ENCODE results near the gene NRL. TPM values are rescaled to one million over a fixed set of nuclear protein-coding genes. Genes with fewer than 3 reads are reported as not detected.

Gene NRL
- polyA plus RNA-seq, 3 donors = 1.1 to 1.5 (median 1.3) TPM

DNA sequence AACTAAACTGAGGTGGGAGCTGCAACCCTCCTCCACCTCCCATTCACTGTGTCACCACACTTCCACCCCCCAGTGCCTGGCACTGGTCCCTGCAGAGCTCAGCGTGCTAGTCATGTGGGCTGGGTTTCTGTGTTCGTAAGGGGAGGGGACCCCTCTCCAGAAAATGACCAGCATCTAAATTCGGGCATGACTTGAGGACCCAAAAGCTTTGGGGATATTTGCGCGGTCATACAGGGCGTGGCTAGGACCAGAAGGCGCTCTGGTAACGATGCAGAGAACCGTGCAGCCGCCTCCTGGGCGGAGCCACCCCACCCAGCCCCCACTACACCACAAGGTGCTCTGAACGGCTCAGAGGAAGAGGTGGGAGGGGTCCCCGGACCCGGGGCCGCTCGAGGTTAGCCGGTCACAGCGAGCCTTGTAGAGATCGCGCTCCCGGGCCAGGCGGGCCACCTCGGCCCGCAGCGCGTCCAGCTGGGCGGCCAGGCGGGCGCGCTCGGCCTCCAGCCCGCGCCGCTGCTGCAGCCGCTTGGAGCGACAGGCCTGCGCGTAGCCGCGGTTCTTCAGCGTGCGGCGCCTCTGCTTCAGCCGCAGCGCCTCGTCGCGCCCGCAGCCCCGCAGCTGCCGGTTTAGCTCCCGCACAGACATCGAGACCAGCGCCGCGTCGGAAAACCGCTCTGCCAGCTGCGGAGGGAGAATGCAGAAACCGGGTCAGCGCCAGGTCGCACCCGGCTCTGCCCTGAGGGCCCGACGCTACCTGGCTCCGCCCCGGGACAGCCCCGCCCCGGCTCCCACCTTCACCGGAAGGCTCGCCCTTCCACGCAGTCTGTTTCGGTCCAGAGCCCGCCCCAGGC lies 33.6 kb downstream of the NRL start:
- peak overlapping the region; percentile 53 for H3K9ac ChIP-seq (ENCODE audit: insufficient read depth, low read length, poor library complexity, severe bottlenecking)
- no peaks in the 10 kb centered on the region for H3K79me2 ChIP-seq (ENCODE audit: insufficient read depth, low read length)
- peak overlapping the region; percentile 84 for H2AFZ ChIP-seq (ENCODE audit: insufficient read depth, low read depth, low read length, poor library complexity, severe bottlenecking)
- peaks cover 21 to 44% of the 10 kb centered on the region in 2 donors for H3K27me3 ChIP-seq (ENCODE audit: control insufficient read depth in 2 of 2, insufficient read depth in 2 of 2, low read length in 2 of 2)
- H3K4me1 ChIP-seq (ENCODE audit: control insufficient read depth in 1 of 2, insufficient read depth in 2 of 2, low read length in 2 of 2) = peaks cover 12 to 18% of the 10 kb centered on the region in 2 donors
- Mint-ChIP-seq H3K27me3 (ENCODE audit: low read depth in 3 of 3) (peaks cover 45 to 48% (median 46%) of the 10 kb centered on the region in 3 donors), H3K4me1 (peaks cover 14% of the 10 kb centered on the region), H3K27ac (no peak overlapping the region), H3K9me3 (peaks cover 0 to 23% (median 2%) of the 10 kb centered on the region in 7 donors), H3K4me3 (peak overlapping the region; percentile 75 to 88), H3K36me3 (peaks cover 4 to 11% of the 10 kb centered on the region in 2 donors)
- H3K4me3 ChIP-seq (replicated peaks in 1 of 3; ENCODE audit: low read depth in 2 of 3, low read length in 3 of 3) = peak overlapping the region; percentile 30 to 76 (median 39)
- intact Hi-C loops (cut with micrococcal nuclease) = no loop called here
- H3K27ac ChIP-seq (ENCODE audit: low read depth in 1 of 2, low read length in 2 of 2) = no peak overlapping the region
- under 1% methylated on average over 62 of the region's 74 CpGs for WGBS (ENCODE audit: insufficient coverage)
- TF ChIP-seq CTCF (IDR thresholded peaks at IDR 0.05) = no peak
- no peaks in the 10 kb centered on the region for H3K9me3 ChIP-seq (replicated peaks in 1 of 2; ENCODE audit: control insufficient read depth in 1 of 2, insufficient read depth in 1 of 2, low read length in 2 of 2)
- DNase-seq = no peak
- H4K20me1 ChIP-seq (ENCODE audit: insufficient read depth, low read length) = no peaks in the 10 kb centered on the region
- peak overlapping the region; percentile 89 for H3K4me2 ChIP-seq (replicated peaks; ENCODE audit: extremely low read depth, low read length, poor library complexity, severe bottlenecking)
- no peaks in the 10 kb centered on the region for H3K36me3 ChIP-seq (replicated peaks in 1 of 2; ENCODE audit: control insufficient read depth in 1 of 2, insufficient read depth in 2 of 2, low read length in 2 of 2)

DNA sequence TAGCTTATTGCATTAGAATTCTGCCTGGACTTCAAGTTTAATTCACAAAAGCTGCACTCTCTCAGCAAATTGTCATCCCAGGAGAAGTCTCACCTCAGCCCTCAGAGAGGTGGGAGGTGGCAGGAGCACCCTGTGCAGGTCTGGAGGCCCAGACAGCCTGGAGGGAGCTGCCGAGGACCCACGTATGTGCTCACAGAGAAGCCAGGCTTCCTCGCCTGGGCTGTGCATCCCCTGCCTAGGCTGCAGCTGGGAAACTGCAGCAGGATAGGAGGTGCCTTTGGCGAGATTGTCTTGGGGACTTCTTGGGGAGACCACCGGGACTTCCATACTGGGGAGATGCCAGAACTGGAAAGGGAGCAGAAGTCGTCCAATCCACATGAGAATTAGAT lies 34.6 kb downstream of the NRL start:
- H3K27ac Mint-ChIP-seq = no peak overlapping the region
- no peak overlapping the region for H3K9ac ChIP-seq (ENCODE audit: insufficient read depth, low read length, poor library complexity, severe bottlenecking)
- WGBS (ENCODE audit: insufficient coverage) = 59% methylated on average over 5 of the region's 6 CpGs

More for the DNA sequence above, 34.6 kb downstream of the NRL start:
- Histone ChIP-seq H3K79me2 (ENCODE audit: insufficient read depth, low read length) (no peaks in the 10 kb centered on the region), H3K4me3 (replicated peaks in 1 of 3; ENCODE audit: low read depth in 2 of 3, low read length in 3 of 3) (no peak overlapping the region), H4K20me1 (ENCODE audit: insufficient read depth, low read length) (no peaks in the 10 kb centered on the region), H3K27me3 (ENCODE audit: control insufficient read depth in 2 of 2, insufficient read depth in 2 of 2, low read length in 2 of 2) (peaks cover 21 to 44% of the 10 kb centered on the region in 2 donors), H3K27ac (ENCODE audit: low read depth in 1 of 2, low read length in 2 of 2) (no peak overlapping the region), H3K4me2 (replicated peaks; ENCODE audit: extremely low read depth, low read length, poor library complexity, severe bottlenecking) (no peak overlapping the region), H3K36me3 (replicated peaks in 1 of 2; ENCODE audit: control insufficient read depth in 1 of 2, insufficient read depth in 2 of 2, low read length in 2 of 2) (no peaks in the 10 kb centered on the region), H3K9me3 (replicated peaks in 1 of 2; ENCODE audit: control insufficient read depth in 1 of 2, insufficient read depth in 1 of 2, low read length in 2 of 2) (no peaks in the 10 kb centered on the region), H3K4me1 (ENCODE audit: control insufficient read depth in 1 of 2, insufficient read depth in 2 of 2, low read length in 2 of 2) (peaks cover 12 to 18% of the 10 kb centered on the region in 2 donors), H2AFZ (ENCODE audit: insufficient read depth, low read depth, low read length, poor library complexity, severe bottlenecking) (no peak overlapping the region)
- peaks cover 4 to 11% of the 10 kb centered on the region in 2 donors for H3K36me3 Mint-ChIP-seq
- intact Hi-C loops (cut with micrococcal nuclease) = no loop called here
- H3K4me3 Mint-ChIP-seq = peak overlapping the region in 1 of 2 donors; percentile 88
- peaks cover 21% of the 10 kb centered on the region for H3K4me1 Mint-ChIP-seq
- no peak for DNase-seq
- no peak for TF ChIP-seq CTCF (IDR thresholded peaks at IDR 0.05)
- peaks cover 0 to 23% (median 2%) of the 10 kb centered on the region in 7 donors for H3K9me3 Mint-ChIP-seq
- peaks cover 46 to 51% (median 47%) of the 10 kb centered on the region in 3 donors for H3K27me3 Mint-ChIP-seq (ENCODE audit: low read depth in 3 of 3)

Data from CD14-positive monocyte (primary cell).